HG02885 (cell line): Measurements from ENCODE around the gene TEX29.

ENCODE experiments used
- ATAC-seq: cut with Tn5 transposase; IDR thresholded peaks from one replicate; pipeline ENCODE4 v1.9.1; 2021; ENCODE audit warnings: mild to moderate bottlenecking; ENCODE audit not compliant: unreplicated experiment, poor library complexity

TEX29 gene

DNA sequence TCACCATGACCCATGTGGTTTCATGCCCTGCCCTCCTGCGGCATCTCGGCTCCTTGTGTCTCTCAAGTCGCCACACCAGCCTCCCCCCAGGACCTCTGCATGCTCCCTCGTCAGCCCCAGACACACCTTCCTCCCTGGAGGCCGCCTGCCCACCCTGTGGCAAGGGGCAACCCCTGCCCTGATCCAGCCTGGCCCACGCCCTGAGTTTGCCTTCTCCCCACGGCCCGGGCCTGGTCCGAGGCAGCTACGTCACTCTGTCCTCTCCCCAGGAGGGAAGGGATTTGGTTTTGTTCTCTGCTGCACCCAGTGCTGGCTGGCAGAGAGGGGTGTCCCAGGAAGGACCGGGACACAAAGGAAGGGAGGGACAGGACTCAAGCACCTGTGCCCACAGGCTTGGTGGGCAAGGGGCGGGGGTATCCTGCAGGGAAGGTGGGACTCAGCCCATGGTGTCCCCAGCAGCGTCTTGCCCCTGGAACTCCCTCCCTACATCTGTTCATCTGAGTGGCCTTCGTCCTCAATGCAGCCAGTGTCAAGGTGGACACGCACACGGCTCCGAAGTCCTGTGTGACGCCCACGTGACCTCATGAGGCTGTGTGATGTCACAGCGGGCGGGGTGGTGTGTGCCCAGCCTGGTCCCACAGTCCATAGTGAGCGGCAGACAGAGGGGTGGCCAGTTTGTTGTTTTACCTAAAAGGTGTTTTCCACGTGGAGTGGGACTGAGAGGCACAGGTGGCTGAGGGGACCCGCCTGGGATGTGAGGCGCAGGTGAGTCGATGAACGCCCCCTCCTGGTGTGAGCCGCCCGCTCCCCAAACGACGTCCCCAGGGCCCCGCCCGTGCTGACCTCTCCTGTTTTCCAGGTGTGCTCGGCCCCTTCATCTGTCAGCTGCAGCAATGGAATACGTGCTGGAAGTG is at the start of gene TEX29:
Gene TEX29, plus strand, starts transcription at position 645 of the 914 bp plus-strand sequence. Its CDS starts 249 bp downstream, at position 894.
- ATAC-seq = no peak

DNA sequence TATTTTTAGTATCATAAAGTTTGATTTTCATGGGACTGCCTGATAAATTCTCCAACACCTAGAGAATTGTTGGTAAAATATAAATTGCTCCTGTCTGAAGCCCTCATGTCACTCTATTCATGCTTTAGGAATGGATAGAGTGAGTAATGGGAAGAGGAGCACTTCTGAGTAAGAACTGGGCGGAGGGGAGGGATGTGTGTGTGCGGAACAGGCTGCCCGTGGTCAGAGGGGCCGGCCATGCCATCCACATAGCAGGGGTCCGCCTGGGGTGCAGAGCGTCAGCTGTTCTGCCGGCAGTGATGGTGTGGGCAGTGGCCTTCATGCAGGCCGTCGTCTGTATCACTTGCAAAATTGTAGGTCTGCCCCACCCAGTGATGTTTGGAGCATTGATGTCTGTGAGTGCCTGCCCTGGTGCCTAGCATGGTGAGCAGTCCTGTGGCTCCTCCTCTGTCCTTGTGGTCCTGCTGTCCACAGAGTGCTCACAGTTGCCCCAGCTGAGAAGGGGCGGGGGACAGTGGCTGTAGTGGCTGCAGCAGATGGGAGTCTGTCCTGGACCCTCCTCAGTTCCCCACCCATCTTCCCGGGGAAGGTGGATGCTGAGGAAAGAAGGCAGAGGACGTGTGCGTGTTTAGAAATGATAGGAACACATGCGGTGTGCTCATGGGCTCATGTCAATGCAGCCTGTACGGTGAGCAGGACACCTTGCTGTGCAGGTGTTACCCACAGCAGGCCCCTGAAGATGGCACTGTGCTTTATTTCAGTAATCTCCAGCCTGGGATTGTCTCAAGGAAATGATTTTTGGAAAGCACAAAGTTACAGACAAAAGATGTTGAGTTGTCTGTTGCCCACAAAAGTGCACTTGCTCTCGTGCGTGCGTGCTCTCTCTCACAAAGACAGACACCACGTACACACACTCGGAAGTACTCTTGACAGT is 49.4 kb upstream of the TEX29 start:
- ATAC-seq = no peak

DNA sequence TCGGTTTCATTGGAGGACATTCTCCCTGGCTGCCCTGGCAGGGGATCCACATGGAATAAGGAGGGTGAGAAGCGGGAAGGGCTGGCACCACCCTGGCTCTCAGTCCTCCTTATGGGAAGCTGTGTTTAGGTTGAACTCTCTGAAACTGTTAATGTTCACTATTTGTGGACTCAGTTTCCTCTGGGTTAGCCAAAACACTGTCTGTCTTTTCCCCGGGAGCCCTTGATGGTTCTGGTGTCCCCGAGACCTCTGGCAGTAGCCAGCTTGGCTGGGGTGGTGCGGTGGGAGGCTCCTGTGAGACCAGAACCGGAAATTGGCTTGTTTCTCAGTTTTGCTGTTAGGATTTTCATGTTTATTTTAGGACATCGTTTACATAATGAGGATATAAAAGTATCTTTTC is 48.3 kb upstream of the TEX29 start:
- ATAC-seq = no peak

DNA sequence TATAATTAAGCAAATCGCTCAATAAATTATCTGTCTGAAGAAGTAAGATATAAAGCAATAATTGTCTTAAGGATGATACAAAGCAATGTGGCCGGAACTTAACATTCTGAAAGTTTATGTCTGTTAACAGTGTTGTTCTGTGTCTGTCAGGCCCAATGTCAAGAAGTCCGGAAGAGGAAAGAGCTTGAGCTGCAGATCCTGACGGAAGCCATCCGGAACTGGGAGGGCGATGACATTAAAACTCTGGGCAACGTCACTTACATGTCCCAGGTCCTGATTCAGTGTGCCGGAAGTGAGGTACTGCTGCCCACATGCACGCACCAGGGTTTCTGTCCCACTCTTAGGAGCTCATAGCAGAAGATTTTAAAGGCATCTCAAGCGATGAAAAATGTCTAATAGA is 45.1 kb upstream of the TEX29 start:
- ATAC-seq = no peak

DNA sequence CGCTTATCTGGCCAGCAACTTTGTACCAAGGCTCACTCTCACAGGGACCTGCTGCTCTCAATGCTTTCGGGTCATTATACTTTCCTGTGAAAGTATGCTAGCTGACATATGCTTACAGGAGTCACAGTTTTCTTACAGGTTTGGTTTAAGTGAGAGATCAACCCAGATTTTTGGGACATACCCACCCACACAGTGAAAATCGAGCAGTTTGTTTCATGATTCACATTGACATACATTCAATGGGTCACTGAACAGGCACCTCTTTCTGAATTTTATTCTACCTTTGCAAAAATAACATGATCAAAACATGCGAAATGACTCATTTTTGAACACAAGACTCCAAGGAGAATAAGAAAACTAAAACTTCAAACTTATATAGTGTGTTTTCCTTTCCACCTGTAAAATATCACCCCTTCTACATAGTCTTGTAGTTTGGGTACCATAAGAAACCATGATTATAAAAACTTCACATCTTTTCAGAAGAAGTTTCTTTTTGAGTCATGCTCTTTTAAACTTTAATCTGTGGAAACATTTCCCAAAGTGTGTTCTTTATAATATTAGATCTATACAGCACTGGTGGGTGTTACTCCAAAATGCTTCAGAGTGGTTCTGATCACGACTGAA is 44.3 kb upstream of the TEX29 start:
- ATAC-seq = no peak

DNA sequence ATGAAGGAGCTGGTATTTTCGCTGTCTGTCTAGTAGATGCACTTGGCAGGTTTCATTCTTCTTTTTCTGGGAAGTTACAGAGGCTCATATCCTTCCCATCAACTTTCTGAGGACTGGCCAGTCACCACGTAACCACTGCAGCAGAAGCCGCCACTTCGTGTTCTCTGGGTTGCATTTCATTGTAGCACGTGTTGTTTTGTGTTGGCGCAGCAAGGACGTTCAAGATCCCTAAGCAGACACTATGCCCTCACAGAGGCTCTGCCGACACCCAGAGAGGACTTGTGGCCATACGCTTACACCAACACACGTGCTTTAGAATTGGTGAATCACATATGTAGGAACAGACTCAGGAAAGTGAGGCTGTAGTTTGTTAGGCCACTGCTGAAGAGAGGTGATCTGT is 42.2 kb upstream of the TEX29 start:
- no peak for ATAC-seq

DNA sequence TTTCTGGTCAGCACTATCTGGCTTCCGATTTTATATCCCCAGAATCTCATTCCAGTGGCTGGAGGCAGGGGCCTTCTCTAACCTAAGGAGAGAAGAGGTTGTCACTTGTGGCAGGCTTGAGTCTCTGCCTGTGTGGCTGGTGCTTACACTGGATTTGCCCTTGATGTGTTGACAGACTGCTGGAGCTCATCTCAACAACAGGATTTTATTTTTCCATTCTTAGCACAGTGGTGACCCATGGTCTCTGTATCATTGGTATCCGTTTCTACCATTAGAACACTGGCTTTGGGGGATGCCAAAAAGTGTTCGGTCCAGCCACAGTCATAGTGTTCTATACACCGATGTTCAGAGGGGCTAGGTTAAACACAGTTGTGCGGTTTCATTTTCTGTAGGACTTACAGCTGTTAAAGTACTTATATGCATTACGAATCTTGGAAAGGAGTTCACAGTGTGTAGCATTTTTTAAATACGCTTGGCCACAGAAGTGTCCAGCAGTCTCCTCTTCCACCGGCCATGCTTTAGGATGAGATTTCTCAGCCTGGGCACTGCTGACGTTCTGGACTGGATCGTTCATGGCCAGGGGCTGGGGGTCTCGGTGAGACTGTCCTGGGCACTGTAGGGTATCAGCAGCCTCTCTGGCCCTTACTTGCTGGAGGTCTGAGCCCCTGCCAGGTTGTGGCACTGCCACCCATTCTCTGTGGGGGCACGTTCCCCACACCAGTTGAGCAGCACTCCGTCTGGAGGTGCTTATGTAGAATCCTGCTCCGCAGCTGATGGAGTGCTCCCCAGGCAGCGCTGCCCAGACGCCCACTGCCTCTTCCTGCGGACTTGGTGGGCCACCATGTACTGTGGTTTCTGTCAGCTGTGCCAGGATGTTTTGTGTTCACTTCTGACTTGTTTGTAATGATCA is 41.4 kb upstream of the TEX29 start:
- ATAC-seq = no peak

DNA sequence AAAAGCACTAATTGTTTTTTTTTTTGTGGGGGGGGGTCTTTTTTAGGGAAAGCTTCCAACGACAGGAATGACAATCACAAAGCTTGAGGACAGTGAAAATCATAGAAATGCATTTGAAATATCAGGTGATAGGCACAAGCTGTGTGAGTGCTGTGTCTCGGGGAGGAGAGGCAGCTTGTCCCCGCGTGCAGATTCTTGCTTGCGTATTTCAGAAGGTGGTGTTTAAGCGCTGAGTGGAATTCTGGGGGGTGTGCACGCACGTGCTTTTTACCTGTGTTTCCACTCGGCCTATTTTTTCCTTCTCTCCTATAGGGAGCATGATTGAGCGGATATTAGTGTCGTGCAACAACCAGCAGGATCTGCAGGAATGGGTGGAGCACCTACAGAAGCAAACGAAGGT is 40.2 kb upstream of the TEX29 start:
- ATAC-seq = no peak

DNA sequence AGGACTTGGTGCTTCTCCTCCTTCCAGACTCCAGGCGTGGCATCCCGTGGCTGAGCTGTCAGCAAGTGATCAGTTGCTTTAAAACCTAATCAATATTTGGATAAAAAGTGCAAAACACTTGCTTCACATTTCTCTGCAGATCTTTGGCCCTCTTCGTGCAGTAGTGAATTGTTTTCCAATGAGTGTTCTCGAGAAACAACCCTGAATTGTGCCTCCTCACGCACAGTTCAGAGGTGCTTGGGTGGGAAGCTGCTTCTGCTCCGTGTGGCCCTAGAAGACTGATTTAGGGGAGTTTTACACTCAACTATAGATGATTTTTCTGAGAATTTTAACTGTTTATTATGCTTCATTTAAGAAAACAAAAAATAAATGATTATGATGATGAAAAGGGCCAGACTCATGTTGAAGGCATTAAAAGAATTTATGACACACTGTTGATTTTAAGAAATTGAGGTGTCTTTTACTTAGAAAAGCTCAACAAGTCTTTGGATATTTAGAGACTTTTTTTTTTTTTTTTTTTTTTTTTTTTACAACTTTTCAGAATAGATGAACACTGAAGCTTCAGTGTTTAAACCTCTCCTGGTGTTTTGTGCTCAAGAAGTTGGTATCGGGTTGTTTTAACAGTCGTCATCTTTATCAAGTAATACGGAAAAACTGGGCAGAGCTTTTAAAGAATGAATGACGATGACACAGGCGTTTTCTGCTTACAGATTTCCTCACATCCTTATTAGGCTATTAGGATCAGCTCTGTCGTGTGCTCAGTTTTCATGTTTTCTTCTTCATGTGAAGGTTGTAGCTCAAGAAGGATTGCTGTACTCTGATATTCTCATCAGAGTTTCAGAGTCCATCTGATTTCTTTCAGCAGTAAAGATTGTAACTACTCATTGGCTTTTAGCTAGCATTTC is 39.5 kb upstream of the TEX29 start:
- no peak for ATAC-seq

DNA sequence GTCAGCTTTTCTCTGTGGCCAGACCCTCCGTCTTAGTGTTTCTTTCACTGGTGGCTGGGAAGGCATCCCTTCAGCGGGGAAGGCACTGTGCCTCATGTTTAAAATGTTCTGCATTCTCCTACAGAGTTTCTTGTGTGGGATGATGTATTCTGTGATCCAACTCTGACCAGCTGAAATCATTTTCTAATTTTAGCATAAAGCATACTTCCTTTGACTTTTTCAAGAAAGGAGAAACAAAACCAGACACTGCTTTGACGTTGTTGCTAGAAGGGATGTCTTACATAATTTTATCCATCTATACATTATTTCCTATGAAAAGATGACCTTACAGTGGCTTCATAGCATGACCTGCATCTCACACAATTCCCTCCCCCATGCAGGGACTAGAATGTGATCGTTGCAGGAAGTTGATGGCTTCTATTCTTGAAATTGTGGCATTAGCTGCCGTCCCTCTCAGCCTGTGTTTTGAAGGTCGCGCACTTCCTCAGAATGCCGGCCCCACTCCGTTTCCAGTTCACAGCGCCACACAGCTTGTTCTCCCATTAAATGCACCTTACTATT is 38.6 kb upstream of the TEX29 start:
- no peak for ATAC-seq

DNA sequence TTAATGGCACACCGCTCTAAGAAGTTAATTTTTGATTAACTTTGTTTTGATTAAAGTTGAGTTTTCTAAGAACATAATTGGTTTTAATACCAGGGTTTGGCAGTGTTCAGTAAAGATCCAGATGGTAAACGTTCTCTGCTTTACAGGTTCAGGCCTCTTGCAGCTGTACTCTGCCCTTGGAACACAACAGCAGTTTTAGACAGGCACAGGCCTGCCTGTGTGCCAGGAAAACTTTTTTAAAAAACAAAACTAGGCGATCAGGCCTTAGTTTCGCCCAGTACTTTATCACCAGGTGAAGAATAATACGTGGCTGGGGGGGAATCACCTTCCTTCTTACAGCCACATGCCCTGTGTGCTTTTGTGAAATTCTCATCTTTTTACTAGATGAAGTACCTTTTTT is 38.0 kb upstream of the TEX29 start:
- ATAC-seq = no peak

DNA sequence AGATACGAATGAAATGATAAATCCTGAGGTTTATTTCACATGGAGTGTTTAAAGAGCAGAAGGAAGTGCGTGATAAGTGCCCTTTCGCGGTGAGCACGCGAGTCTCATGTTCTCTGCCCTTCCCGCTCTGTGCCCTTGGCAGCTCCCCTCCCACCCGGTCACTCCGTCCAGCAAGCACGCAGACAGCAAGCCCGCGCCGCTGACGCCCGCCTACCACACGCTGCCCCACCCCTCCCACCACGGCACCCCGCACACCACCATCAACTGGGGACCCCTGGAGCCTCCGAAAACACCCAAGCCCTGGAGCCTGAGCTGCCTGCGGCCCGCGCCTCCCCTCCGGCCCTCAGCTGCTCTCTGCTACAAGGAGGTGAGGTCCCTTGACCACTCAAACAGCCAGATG is 37.4 kb upstream of the TEX29 start:
- ATAC-seq = no peak

DNA sequence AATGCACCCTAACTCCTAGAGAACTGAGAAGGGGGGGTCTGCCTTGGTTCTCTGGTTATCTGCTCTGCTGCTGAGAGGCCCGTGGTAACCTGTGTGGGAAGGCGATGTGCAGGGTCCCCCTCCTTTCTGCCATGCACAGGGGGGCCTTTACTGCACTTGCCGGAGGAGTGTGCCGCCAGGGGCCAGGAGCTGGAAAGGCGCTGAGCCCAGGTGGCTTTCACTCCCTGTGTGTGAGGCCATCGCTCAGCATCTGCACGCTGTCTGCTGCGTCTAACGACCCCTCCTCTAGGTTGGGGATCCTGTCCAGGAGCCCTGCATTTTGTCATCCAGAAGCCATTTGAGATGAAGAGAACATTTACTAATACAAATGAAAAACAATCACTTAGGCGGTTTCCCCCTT is 37.0 kb upstream of the TEX29 start:
- no peak for ATAC-seq

DNA sequence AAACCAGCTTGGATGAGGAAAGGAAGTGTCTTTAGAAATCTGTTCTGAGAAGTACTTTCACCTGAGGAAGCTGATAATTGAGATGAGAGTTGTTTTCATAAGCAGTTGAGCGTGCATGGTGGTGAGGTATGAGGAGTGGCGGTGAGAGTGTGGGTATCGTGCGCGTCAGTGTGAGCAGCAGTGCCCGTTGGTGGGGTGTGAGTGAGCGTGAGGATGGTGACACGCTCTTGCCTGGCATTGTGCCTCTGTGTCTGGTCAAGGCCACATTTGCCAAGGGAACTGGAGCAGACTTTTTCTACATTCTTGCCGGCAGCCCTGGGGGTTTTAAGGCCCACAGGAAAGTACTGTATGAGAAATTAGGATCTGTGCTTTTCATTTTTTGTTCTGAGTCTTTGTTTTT is 36.5 kb upstream of the TEX29 start:
- no peak for ATAC-seq

DNA sequence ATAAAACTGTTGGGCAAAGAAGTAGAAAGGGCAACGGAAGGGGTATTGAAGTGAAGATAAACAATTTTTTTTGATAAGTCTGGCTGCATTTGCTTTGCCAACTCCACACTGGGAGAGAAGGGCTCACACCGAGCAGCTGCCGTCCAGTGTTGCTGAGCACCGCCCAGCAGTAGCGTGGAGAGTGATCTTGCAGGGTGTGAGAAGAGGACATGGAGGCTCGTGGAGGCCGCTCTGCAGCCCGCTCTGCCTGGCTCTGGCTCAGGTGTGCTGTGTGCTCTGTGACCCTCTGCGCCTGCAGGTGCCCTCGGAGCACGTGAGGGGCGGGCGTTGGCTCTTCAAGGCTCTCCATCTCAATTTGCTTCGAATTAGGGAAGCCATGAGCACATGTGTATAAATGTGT is 35.9 kb upstream of the TEX29 start:
- no peak for ATAC-seq

DNA sequence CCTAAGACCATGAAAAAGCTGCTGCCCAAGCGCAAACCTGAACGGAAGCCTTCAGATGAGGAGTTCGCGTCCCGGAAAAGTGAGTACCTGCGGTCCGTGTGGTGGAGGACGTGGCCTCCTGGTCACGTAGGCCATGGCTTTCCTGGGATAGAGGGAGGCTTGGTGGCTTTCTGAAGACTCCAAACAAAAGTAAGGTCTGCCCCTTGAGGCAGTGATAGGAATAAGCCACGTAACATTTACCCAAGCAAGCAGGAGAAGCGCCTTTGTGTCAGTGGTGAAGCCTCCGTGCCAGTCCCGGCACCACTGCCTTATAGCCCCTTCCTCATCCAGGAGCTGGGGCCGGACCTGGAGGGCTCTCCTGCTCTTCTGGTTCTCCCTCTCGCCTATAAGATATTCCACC is 34.3 kb upstream of the TEX29 start:
- ATAC-seq = no peak

DNA sequence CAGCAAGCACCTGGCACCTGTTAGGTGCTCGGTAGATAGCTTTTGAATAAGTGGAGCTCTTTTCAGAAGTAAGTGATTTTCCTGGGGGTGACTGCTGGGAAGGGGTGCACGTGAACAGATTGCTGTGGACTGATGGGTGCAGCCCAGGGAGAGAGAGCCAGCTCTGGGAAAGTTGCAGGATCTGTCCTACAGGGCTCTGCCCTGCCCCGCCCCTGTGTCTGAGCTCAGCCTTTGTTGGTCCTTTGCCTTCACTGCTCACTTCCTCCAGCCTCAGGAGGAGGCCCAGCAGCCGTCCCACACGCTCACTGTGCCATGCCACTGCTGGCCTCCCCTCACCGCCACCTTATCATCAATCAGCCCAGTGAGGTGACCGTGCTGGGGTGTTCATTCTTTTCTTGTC is 33.7 kb upstream of the TEX29 start:
- no peak for ATAC-seq

DNA sequence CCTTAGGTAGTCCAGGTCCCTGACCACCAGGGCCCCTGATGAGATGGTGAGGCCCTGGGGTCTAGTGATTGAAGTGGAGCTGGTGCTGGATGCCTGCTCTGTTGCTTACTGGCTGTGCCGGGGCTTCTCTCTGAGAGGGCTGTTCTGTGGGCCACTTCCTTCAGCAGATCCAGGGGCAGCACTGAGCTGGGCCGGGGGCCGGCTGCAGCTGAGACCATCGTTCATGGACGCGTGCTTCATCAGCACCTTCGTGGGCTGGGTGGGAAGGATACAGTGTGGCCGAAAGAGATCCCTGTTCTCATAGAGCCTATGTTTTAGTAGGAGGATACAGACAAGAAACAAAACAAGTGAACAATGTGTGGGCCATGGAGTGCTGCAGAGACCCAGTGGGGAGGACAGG is 33.2 kb upstream of the TEX29 start:
- no peak for ATAC-seq

DNA sequence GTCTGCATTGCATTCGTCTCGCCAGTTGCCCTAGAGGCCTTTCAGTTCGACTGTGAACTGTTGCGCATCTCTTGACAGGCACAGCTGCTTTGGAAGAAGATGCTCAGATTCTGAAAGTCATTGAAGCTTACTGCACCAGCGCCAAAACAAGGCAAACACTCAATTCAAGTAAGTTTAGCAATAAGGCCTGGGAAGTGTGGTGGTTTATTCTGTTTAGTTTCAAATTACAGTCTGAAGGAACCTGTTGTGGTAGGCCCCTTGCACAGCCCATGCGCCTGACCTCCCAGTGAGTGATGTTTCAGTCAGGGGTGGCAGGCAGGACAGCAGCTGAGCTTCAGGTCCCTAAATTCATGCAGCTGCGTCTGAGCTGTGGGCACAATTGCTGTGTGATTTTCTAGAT is 32.2 kb upstream of the TEX29 start:
- no peak for ATAC-seq
